Retinal pigment epithelial cell (primary cell): ENCODE results near the gene RFTN1.

ENCODE experiments used
- DNase-seq: peaks from one replicate; pipeline ENCODE4 v3.0.0-alpha.2; 2010; ENCODE audit warnings: low read depth
- H3K4me3 ChIP-seq: 2 replicates; pipeline ENCODE4 v1.5.1; 2011; ENCODE audit warnings: mild to moderate bottlenecking, low read length, control low read depth, moderate library complexity
- CTCF ChIP-seq: conservative IDR thresholded peaks from 2 replicates; pipeline ENCODE4 v1.5.1; 2011; ENCODE audit warnings: low read depth, low read length, control low read depth, inconsistent platforms

RFTN1 gene

GRCh38 chr3:16474216-16474615 is 39.3 kb downstream of the RFTN1 start:
- no peak for TF ChIP-seq CTCF
- no peak overlapping the region for H3K4me3 ChIP-seq
- no peak for DNase-seq

DNA sequence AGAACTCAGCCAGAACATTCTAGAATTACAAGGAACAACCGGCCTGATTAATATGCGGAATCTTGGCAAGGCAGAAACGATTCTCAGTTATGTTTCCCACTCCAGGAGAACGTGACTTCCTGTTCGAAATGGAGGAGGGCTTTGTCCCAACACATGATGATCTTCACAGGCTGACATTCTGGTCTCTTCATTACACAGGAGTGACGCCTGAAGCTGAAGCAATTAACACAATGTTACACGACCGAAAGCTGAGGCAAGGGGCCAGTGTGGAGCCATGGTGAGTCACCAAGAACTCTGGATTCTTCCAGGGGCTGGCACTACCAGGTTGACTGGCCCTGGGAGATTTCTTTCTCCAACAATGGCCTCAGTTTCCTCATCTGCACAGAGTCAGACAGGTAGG is 40.9 kb downstream of the RFTN1 start:
- no peak for DNase-seq
- no peak for TF ChIP-seq CTCF
- no peak overlapping the region for H3K4me3 ChIP-seq

DNA sequence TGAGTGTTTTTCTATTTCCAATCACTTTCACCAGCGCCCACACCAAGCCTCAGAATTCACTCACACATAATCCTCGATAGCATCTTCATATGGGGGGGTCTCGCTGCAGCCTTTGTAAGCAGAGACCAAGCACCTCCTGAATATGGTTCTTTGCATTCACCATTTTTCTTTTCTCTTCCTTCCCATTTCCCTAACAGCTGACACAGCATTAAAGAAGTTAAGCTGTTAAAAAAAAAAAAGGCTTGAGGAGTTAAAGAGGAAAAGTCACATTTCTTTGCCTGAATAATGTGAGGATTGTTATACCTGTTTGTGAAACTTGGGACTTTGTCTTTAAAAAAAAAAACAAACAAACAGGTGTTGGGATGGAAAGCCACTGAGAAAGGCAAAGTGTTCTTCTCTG is 41.6 kb downstream of the RFTN1 start:
- no peak for DNase-seq
- H3K4me3 ChIP-seq, result no peak overlapping the region
- TF ChIP-seq CTCF, result no peak

DNA sequence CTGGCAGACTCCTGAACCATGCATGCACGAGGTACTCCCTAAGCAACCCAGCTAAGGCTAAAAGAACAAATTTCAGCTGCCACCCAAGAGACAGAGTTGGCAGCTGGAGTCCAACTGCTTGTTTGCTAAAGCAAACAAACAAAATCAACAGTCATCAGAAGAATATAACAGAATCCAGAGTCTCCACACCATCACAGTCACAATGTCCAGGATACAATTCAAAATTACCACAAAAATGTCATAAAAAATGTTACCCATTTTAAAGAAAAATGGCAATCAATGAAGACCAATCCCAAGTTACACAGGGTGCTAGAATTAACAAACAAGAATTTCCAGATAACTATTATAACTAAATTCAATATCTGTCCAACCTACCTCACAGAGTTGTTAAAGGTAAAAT is 42.9 kb downstream of the RFTN1 start:
- DNase-seq, result no peak
- no peak for TF ChIP-seq CTCF
- no peak overlapping the region for H3K4me3 ChIP-seq

DNA sequence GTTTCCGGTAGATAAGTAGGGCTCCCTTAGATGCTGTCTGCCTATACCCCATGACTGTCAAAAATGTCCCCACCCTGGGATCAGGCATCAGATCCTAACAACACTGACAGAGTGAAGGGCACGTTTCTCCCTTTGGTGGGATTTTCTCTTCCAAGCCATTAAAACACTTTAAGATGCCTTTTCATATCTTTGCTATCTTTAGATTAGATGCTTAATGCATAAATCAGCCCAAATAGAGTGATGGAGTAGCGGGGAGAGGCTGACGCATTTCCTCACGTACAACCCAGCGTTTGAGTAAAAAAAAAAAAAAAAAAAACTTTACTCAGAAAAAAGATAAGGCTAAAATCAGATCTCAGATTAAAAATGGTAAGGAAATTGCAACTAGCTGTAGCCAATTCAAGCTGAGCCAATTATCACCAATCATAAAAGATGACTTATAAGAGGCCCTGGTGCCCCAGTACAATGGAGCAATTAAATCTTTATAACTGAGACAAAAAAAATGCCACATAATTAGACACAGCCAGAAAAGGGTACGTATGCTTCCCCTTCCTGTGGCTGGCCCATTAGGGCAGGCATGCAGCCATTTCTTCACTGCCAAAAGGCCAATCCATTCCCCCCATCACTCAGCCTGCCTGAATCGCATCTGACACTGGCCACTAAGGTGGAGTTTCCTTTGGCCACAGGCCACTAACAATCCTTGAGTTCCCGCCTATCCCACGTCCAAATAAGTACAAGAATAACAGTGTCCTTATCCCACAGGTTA is 45.0 kb downstream of the RFTN1 start:
- TF ChIP-seq CTCF, result no peak
- no peak for DNase-seq
- H3K4me3 ChIP-seq, result no peak overlapping the region

DNA sequence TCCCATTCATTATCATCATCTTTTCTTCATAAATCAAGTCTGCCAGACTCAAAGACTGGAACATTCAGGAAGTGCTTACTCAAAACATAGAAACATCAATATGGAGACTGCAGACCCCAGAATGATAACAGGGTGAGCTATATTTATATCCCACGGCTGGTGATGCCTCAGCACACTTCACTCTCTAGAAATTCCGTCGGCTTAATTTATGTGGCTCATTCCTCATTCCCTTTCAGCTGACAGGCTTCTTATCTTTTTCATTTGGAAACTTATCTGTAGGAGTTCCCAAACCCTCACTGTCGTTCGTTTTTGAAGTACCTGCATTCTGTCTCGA is 45.5 kb downstream of the RFTN1 start:
- H3K4me3 ChIP-seq, result no peak overlapping the region
- TF ChIP-seq CTCF, result no peak

GRCh38 chr3:16467393-16467792 is 46.1 kb downstream of the RFTN1 start:
- DNase-seq, result no peak
- no peak for TF ChIP-seq CTCF
- H3K4me3 ChIP-seq, result no peak overlapping the region

More for the DNA sequence above, 45.5 kb downstream of the RFTN1 start:
- no peak for DNase-seq
